HUES64 (cell line): Measurements from ENCODE around the gene SLC9A1.
A peak's percentile ranks its signal among the peaks of the same experiment; 100 is the strongest.

Source experiments
- H3K27ac ChIP-seq: 2 replicates; pipeline ENCODE4 v1.7.0; 2013; ENCODE audit warnings: low read depth, low read length, inconsistent platforms
- H3K27me3 ChIP-seq: 2 replicates; pipeline ENCODE4 v1.6.1; 2013; ENCODE audit warnings: mild to moderate bottlenecking, low read length; ENCODE audit not compliant: insufficient read depth
- H3K36me3 ChIP-seq: 2 replicates; pipeline ENCODE4 v1.6.1; 2013; ENCODE audit warnings: mild to moderate bottlenecking, low read length; ENCODE audit not compliant: insufficient read depth
- H3K4me1 ChIP-seq: 2 replicates; pipeline ENCODE4 v1.6.1; 2013; ENCODE audit warnings: mild to moderate bottlenecking, low read length, moderate library complexity; ENCODE audit not compliant: insufficient read depth
- H3K4me3 ChIP-seq: 2 replicates; pipeline ENCODE4 v1.5.1; 2013; ENCODE audit warnings: mild to moderate bottlenecking, low read length, moderate library complexity
- H3K9ac ChIP-seq: 2 replicates; pipeline ENCODE4 v1.6.1; 2013; ENCODE audit warnings: mild to moderate bottlenecking, low read depth, low read length
- H3K9me3 ChIP-seq: 2 replicates; pipeline ENCODE4 v1.6.1; 2013; ENCODE audit warnings: low read depth, low read length; ENCODE audit not compliant: insufficient read depth
- WGBS: fragments of 150-250, 120-280 bp; methylation state at CpG from one replicate; pipeline ENCODE4 v1.1.7; 2013; ENCODE audit warnings: missing lambda C conversion rate; 5-methylcytosine and 5-hydroxymethylcytosine counted together

SLC9A1 gene

GRCh38 chr1:27102134-27102706, 52.7 kb downstream of the SLC9A1 start:
- Histone ChIP-seq H3K9me3 (no peaks in the 10 kb centered on the region), H3K27ac (no peak overlapping the region), H3K4me3 (no peak overlapping the region), H3K27me3 (no peaks in the 10 kb centered on the region), H3K36me3 (0 out of 2 replicates have a peak, but pooled peaks cover 11% of the 10 kb centered on the region), H3K9ac (no peak overlapping the region), H3K4me1 (peaks cover 17% of the 10 kb centered on the region)
- 84% methylated on average over 17 of the region's 17 CpGs for WGBS

- Histone ChIP-seq H3K36me3 (0 out of 2 replicates have a peak, but pooled peaks cover 11% of the 10 kb centered on the region), H3K4me3 (no peak overlapping the region), H3K9me3 (no peaks in the 10 kb centered on the region), H3K4me1 (peaks cover 17% of the 10 kb centered on the region), H3K27me3 (no peaks in the 10 kb centered on the region), H3K27ac (no peak overlapping the region), H3K9ac (no peak overlapping the region)
- whole genome bisulfite sequencing: 94% methylated on average over 15 of the region's 15 CpGs
Observed at GRCh38 chr1:27101696-27102095, 53.2 kb downstream of the SLC9A1 start.

- Histone ChIP-seq H3K9ac (no peak overlapping the region), H3K9me3 (no peaks in the 10 kb centered on the region), H3K27me3 (no peaks in the 10 kb centered on the region), H3K36me3 (0 out of 2 replicates have a peak, but pooled peaks cover 9% of the 10 kb centered on the region), H3K4me3 (no peak overlapping the region), H3K4me1 (peaks cover 17% of the 10 kb centered on the region), H3K27ac (no peak overlapping the region)
- 96% methylated on average over 11 of the region's 11 CpGs for WGBS
Observed at GRCh38 chr1:27101054-27101491, 53.9 kb downstream of the SLC9A1 start.

- Histone ChIP-seq H3K27ac (no peak overlapping the region), H3K9me3 (no peaks in the 10 kb centered on the region), H3K9ac (no peak overlapping the region), H3K4me1 (peaks cover 17% of the 10 kb centered on the region), H3K36me3 (0 out of 2 replicates have a peak, but pooled peaks cover 5% of the 10 kb centered on the region), H3K4me3 (no peak overlapping the region), H3K27me3 (no peaks in the 10 kb centered on the region)
- WGBS: 91% methylated on average over 33 of the region's 33 CpGs
Observed at GRCh38 chr1:27100335-27101053, 54.4 kb downstream of the SLC9A1 start.

- Histone ChIP-seq H3K9ac (no peak overlapping the region), H3K27me3 (no peaks in the 10 kb centered on the region), H3K4me3 (no peak overlapping the region), H3K9me3 (no peaks in the 10 kb centered on the region), H3K27ac (peak overlapping the region; percentile 21), H3K36me3 (0 out of 2 replicates have a peak, but pooled peaks cover 5% of the 10 kb centered on the region), H3K4me1 (peaks cover 17% of the 10 kb centered on the region)
- 52% methylated on average over 15 of the region's 15 CpGs for WGBS
Observed at GRCh38 chr1:27099587-27100334, 55.2 kb downstream of the SLC9A1 start.

GRCh38 chr1:27099135-27099586, 55.8 kb downstream of the SLC9A1 start:
- no peaks in the 10 kb centered on the region for H3K9me3 ChIP-seq
- H3K27me3 ChIP-seq: no peaks in the 10 kb centered on the region
- H3K36me3 ChIP-seq: 0 out of 2 replicates have a peak, but pooled peaks cover 3% of the 10 kb centered on the region
- H3K4me1 ChIP-seq: peaks cover 17% of the 10 kb centered on the region
- peak overlapping the region; percentile 21 for H3K27ac ChIP-seq
- WGBS: 56% methylated on average over 4 of the region's 4 CpGs
- H3K4me3 ChIP-seq: no peak overlapping the region
- no peak overlapping the region for H3K9ac ChIP-seq

GRCh38 chr1:27098431-27099134, 56.3 kb downstream of the SLC9A1 start:
- Histone ChIP-seq H3K27ac (peak overlapping the region; percentile 12), H3K4me3 (no peak overlapping the region), H3K27me3 (no peaks in the 10 kb centered on the region), H3K36me3 (0 out of 2 replicates have a peak, but pooled peaks cover 3% of the 10 kb centered on the region), H3K9ac (no peak overlapping the region), H3K9me3 (no peaks in the 10 kb centered on the region), H3K4me1 (peaks cover 17% of the 10 kb centered on the region)
- 85% methylated on average over 14 of the region's 14 CpGs for WGBS

- 7% methylated on average over 4 of the region's 5 CpGs for WGBS
- 0 out of 2 replicates have a peak, but pooled peaks cover 3% of the 10 kb centered on the region for H3K36me3 ChIP-seq
Observed at GRCh38 chr1:27097484-27097917, 57.4 kb downstream of the SLC9A1 start.

GRCh38 chr1:27095576-27095975, 59.3 kb downstream of the SLC9A1 start:
- 91% methylated on average over 2 of the region's 2 CpGs for WGBS
- H3K27ac ChIP-seq: no peak overlapping the region

More at GRCh38 chr1:27097484-27097917, 57.4 kb downstream of the SLC9A1 start:
- peaks cover 17% of the 10 kb centered on the region for H3K4me1 ChIP-seq
- no peaks in the 10 kb centered on the region for H3K9me3 ChIP-seq
- no peaks in the 10 kb centered on the region for H3K27me3 ChIP-seq
- H3K4me3 ChIP-seq: no peak overlapping the region
- no peak overlapping the region for H3K9ac ChIP-seq
- no peak overlapping the region for H3K27ac ChIP-seq

GRCh38 chr1:27092888-27093287, 62.0 kb downstream of the SLC9A1 start:
- H3K4me3 ChIP-seq: no peak overlapping the region
- no peaks in the 10 kb centered on the region for H3K4me1 ChIP-seq
- no peaks in the 10 kb centered on the region for H3K27me3 ChIP-seq
- H3K27ac ChIP-seq: no peak overlapping the region
- H3K9ac ChIP-seq: no peak overlapping the region
- H3K9me3 ChIP-seq: no peaks in the 10 kb centered on the region
- WGBS: 99% methylated on average over 3 of the region's 3 CpGs
- no peaks in the 10 kb centered on the region for H3K36me3 ChIP-seq

More at GRCh38 chr1:27095576-27095975, 59.3 kb downstream of the SLC9A1 start:
- H3K9me3 ChIP-seq: no peaks in the 10 kb centered on the region
- H3K36me3 ChIP-seq: 0 out of 2 replicates have a peak, but pooled peaks cover 3% of the 10 kb centered on the region
- no peak overlapping the region for H3K9ac ChIP-seq
- peaks cover 17% of the 10 kb centered on the region for H3K4me1 ChIP-seq
- no peaks in the 10 kb centered on the region for H3K27me3 ChIP-seq
- no peak overlapping the region for H3K4me3 ChIP-seq
